ENCODE data around the gene GNAL.

Gene GNAL

GRCh38 chr18:11802586-11802985 is 113.5 kb downstream of the GNAL start:
- H3K36me3 Mint-ChIP-seq (ENCODE audit: low read depth), result no peaks in the 10 kb centered on the region
- H3K4me3 Mint-ChIP-seq, result no peak overlapping the region
- H3K27me3 Mint-ChIP-seq, result peaks cover 5% of the 10 kb centered on the region
- intact Hi-C loops (cut with micrococcal nuclease), result no loop called here
- no peak overlapping the region for H3K27ac Mint-ChIP-seq
- H3K9me3 Mint-ChIP-seq, result no peaks in the 10 kb centered on the region
- no peaks in the 10 kb centered on the region for H3K4me1 Mint-ChIP-seq (ENCODE audit: low read depth)

- H3K36me3 Mint-ChIP-seq (ENCODE audit: low read depth), result no peaks in the 10 kb centered on the region
- no peak overlapping the region for H3K27ac Mint-ChIP-seq
- intact Hi-C loops (cut with micrococcal nuclease), result no loop called here
- H3K4me1 Mint-ChIP-seq (ENCODE audit: low read depth), result no peaks in the 10 kb centered on the region
- H3K4me3 Mint-ChIP-seq, result no peak overlapping the region
- peaks cover 6% of the 10 kb centered on the region for H3K27me3 Mint-ChIP-seq
- no peaks in the 10 kb centered on the region for H3K9me3 Mint-ChIP-seq
Measured at GRCh38 chr18:11807233-11807632, 118.2 kb downstream of the GNAL start.

- Mint-ChIP-seq H3K4me3 (no peak overlapping the region), H3K4me1 (ENCODE audit: low read depth) (no peaks in the 10 kb centered on the region), H3K9me3 (no peaks in the 10 kb centered on the region), H3K27me3 (peaks cover 6% of the 10 kb centered on the region), H3K27ac (no peak overlapping the region), H3K36me3 (ENCODE audit: low read depth) (no peaks in the 10 kb centered on the region)
- intact Hi-C loops (cut with micrococcal nuclease), result no loop called here
Measured at GRCh38 chr18:11808001-11808855, 119.2 kb downstream of the GNAL start.

- Mint-ChIP-seq H3K4me1 (ENCODE audit: low read depth) (no peaks in the 10 kb centered on the region), H3K9me3 (no peaks in the 10 kb centered on the region), H3K27ac (no peak overlapping the region), H3K27me3 (peaks cover 6% of the 10 kb centered on the region), H3K4me3 (no peak overlapping the region), H3K36me3 (ENCODE audit: low read depth) (no peaks in the 10 kb centered on the region)
- intact Hi-C loops (cut with micrococcal nuclease), result no loop called here
Measured at GRCh38 chr18:11809895-11810294, 120.8 kb downstream of the GNAL start.

GRCh38 chr18:11810379-11810778 is 121.3 kb downstream of the GNAL start:
- H3K27ac Mint-ChIP-seq, result no peak overlapping the region
- H3K4me1 Mint-ChIP-seq (ENCODE audit: low read depth), result no peaks in the 10 kb centered on the region
- H3K36me3 Mint-ChIP-seq (ENCODE audit: low read depth), result no peaks in the 10 kb centered on the region
- H3K4me3 Mint-ChIP-seq, result no peak overlapping the region
- H3K9me3 Mint-ChIP-seq, result no peaks in the 10 kb centered on the region
- peaks cover 6% of the 10 kb centered on the region for H3K27me3 Mint-ChIP-seq
- intact Hi-C loops (cut with micrococcal nuclease), result no loop called here

- intact Hi-C loops (cut with micrococcal nuclease), result no loop called here
- H3K27ac Mint-ChIP-seq, result no peak overlapping the region
Measured at GRCh38 chr18:11811009-11811408, 121.9 kb downstream of the GNAL start.

GRCh38 chr18:11817229-11817628 is 128.2 kb downstream of the GNAL start:
- H3K9me3 Mint-ChIP-seq, result no peaks in the 10 kb centered on the region
- H3K27me3 Mint-ChIP-seq, result peaks cover 4% of the 10 kb centered on the region

More at GRCh38 chr18:11811009-11811408, 121.9 kb downstream of the GNAL start:
- H3K9me3 Mint-ChIP-seq, result no peaks in the 10 kb centered on the region
- no peaks in the 10 kb centered on the region for H3K36me3 Mint-ChIP-seq (ENCODE audit: low read depth)
- peaks cover 4% of the 10 kb centered on the region for H3K27me3 Mint-ChIP-seq
- H3K4me1 Mint-ChIP-seq (ENCODE audit: low read depth), result no peaks in the 10 kb centered on the region
- no peak overlapping the region for H3K4me3 Mint-ChIP-seq

GRCh38 chr18:11818486-11819203 is 129.6 kb downstream of the GNAL start:
- Mint-ChIP-seq H3K4me1 (ENCODE audit: low read depth) (no peaks in the 10 kb centered on the region), H3K4me3 (no peak overlapping the region), H3K36me3 (ENCODE audit: low read depth) (no peaks in the 10 kb centered on the region), H3K9me3 (no peaks in the 10 kb centered on the region), H3K27ac (no peak overlapping the region), H3K27me3 (peaks cover 4% of the 10 kb centered on the region)
- intact Hi-C loops (cut with micrococcal nuclease), result no loop called here

More at GRCh38 chr18:11817229-11817628, 128.2 kb downstream of the GNAL start:
- no peaks in the 10 kb centered on the region for H3K4me1 Mint-ChIP-seq (ENCODE audit: low read depth)
- intact Hi-C loops (cut with micrococcal nuclease), result no loop called here
- no peak overlapping the region for H3K27ac Mint-ChIP-seq
- H3K36me3 Mint-ChIP-seq (ENCODE audit: low read depth), result no peaks in the 10 kb centered on the region
- H3K4me3 Mint-ChIP-seq, result no peak overlapping the region

- H3K36me3 Mint-ChIP-seq (ENCODE audit: low read depth), result no peaks in the 10 kb centered on the region
- H3K27me3 Mint-ChIP-seq, result peaks cover 4% of the 10 kb centered on the region
- H3K4me1 Mint-ChIP-seq (ENCODE audit: low read depth), result no peaks in the 10 kb centered on the region
- intact Hi-C loops (cut with micrococcal nuclease), result no loop called here
- H3K9me3 Mint-ChIP-seq, result no peaks in the 10 kb centered on the region
- H3K4me3 Mint-ChIP-seq, result no peak overlapping the region
- H3K27ac Mint-ChIP-seq, result no peak overlapping the region
Measured at GRCh38 chr18:11819938-11820337, 130.9 kb downstream of the GNAL start.

GRCh38 chr18:11820697-11821096 is 131.6 kb downstream of the GNAL start:
- no peak overlapping the region for H3K27ac Mint-ChIP-seq
- no peaks in the 10 kb centered on the region for H3K9me3 Mint-ChIP-seq
- peaks cover 4% of the 10 kb centered on the region for H3K27me3 Mint-ChIP-seq
- no peak overlapping the region for H3K4me3 Mint-ChIP-seq
- H3K4me1 Mint-ChIP-seq (ENCODE audit: low read depth), result no peaks in the 10 kb centered on the region
- intact Hi-C loops (cut with micrococcal nuclease), result no loop called here
- H3K36me3 Mint-ChIP-seq (ENCODE audit: low read depth), result no peaks in the 10 kb centered on the region

GRCh38 chr18:11821208-11821607 is 132.1 kb downstream of the GNAL start:
- Mint-ChIP-seq H3K9me3 (no peaks in the 10 kb centered on the region), H3K4me3 (no peak overlapping the region), H3K4me1 (ENCODE audit: low read depth) (no peaks in the 10 kb centered on the region), H3K27ac (no peak overlapping the region), H3K27me3 (peaks cover 4% of the 10 kb centered on the region), H3K36me3 (ENCODE audit: low read depth) (no peaks in the 10 kb centered on the region)
- intact Hi-C loops (cut with micrococcal nuclease), result no loop called here

- H3K27me3 Mint-ChIP-seq, result peaks cover 2% of the 10 kb centered on the region
- H3K4me1 Mint-ChIP-seq (ENCODE audit: low read depth), result no peaks in the 10 kb centered on the region
- H3K27ac Mint-ChIP-seq, result no peak overlapping the region
- H3K9me3 Mint-ChIP-seq, result no peaks in the 10 kb centered on the region
- intact Hi-C loops (cut with micrococcal nuclease), result no loop called here
- H3K4me3 Mint-ChIP-seq, result no peak overlapping the region
- no peaks in the 10 kb centered on the region for H3K36me3 Mint-ChIP-seq (ENCODE audit: low read depth)
Measured at GRCh38 chr18:11821643-11822237, 132.7 kb downstream of the GNAL start.

- Mint-ChIP-seq H3K36me3 (ENCODE audit: low read depth) (no peaks in the 10 kb centered on the region), H3K4me3 (no peak overlapping the region), H3K9me3 (no peaks in the 10 kb centered on the region), H3K4me1 (ENCODE audit: low read depth) (no peaks in the 10 kb centered on the region), H3K27ac (no peak overlapping the region), H3K27me3 (peaks cover 1% of the 10 kb centered on the region)
- intact Hi-C loops (cut with micrococcal nuclease), result no loop called here
Measured at GRCh38 chr18:11823545-11823944, 134.5 kb downstream of the GNAL start.

- H3K27ac Mint-ChIP-seq, result no peak overlapping the region
- H3K36me3 Mint-ChIP-seq (ENCODE audit: low read depth), result no peaks in the 10 kb centered on the region
Measured at GRCh38 chr18:11826836-11827235, 137.8 kb downstream of the GNAL start.

More at GRCh38 chr18:11826836-11827235, 137.8 kb downstream of the GNAL start:
- intact Hi-C loops (cut with micrococcal nuclease), result no loop called here
- Mint-ChIP-seq H3K27me3 (no peaks in the 10 kb centered on the region), H3K4me3 (no peak overlapping the region), H3K9me3 (no peaks in the 10 kb centered on the region), H3K4me1 (ENCODE audit: low read depth) (no peaks in the 10 kb centered on the region)

All from dendritic cell treated with granulocyte-macrophage colony-stimulating factor and Interleukin-4, amounts not matched to agents 40 ng/mL and 50 ng/mL, for 4 days (primary cell).